Vagina (tissue), 2 donors: ENCODE data around the gene RAB6C.
"Not testable (repeated sequence)": the region's sequence is repeated elsewhere in the genome, so short reads cannot be mapped to it uniquely, and the experiment has no call there.

Experiments
- CTCF ChIP-seq, 3 experiments: fragments of 450-650 bp in 2 of 3; fragments of 200-600 bp in 1 of 3; sonication (generic) in 1 of 3; IDR thresholded peaks; one replicate each; pipeline ENCODE4 v1.5.1; 2017 to 2019; ENCODE audit warnings: antibody characterized with exemption in 3 of 3, mild to moderate bottlenecking in 2 of 3, moderate library complexity in 2 of 3
- POLR2A ChIP-seq, 2 donors: fragments of 450-650 bp; IDR thresholded peaks; one replicate each; pipeline ENCODE4 v1.6.1; 2017; ENCODE audit warnings: antibody characterized with exemption in 2 of 2, mild to moderate bottlenecking in 2 of 2, moderate library complexity in 2 of 2
- POLR2AphosphoS5 ChIP-seq, 2 donors: sonication (generic); formaldehyde crosslinking; IDR thresholded peaks; one replicate each; pipeline ENCODE4 v1.9.0; 2017; ENCODE audit warnings: antibody characterized with exemption in 2 of 2, mild to moderate bottlenecking in 2 of 2, low read depth in 1 of 2; ENCODE audit not compliant: insufficient read depth in 1 of 2

- TF ChIP-seq POLR2A (IDR thresholded peaks at IDR 0.05); POLR2AphosphoS5 (IDR thresholded peaks at IDR 0.05; ENCODE audit: insufficient read depth in 1 of 2, low read depth in 1 of 2); CTCF (IDR thresholded peaks at IDR 0.05): not testable (repeated sequence)
Measured at GRCh38 chr2:130016701-130017100, 37.2 kb downstream of the RAB6C start.
